DOHH2 (cell line): Measurements from ENCODE around the gene CBR3.

Experiments used
- H3F3A ChIP-seq: fragments of 200-600 bp; sonication (generic), shearing (Covaris generic); 2 replicates; pipeline ENCODE4 v1.6.0; 2016; ENCODE audit warnings: antibody characterized with exemption, mild to moderate bottlenecking; ENCODE audit not compliant: control insufficient read depth, insufficient read depth
- H3K27ac ChIP-seq: fragments of 200-600 bp; sonication (generic); 2 replicates; pipeline ENCODE4 v1.5.1; 2014; ENCODE audit warnings: low read depth, mild to moderate bottlenecking, low read length, moderate library complexity
- H3K27me3 ChIP-seq: fragments of 200-600 bp; sonication (generic); 2 replicates; pipeline ENCODE4 v1.6.1; 2014; ENCODE audit warnings: mild to moderate bottlenecking, low read length, mixed read lengths; ENCODE audit not compliant: control insufficient read depth
- H3K36me3 ChIP-seq: fragments of 200-600 bp; sonication (generic); 2 replicates; pipeline ENCODE4 v1.6.1; 2014; ENCODE audit warnings: mild to moderate bottlenecking, low read length, moderate library complexity, mixed read lengths; ENCODE audit not compliant: control insufficient read depth
- H3K4me1 ChIP-seq: fragments of 200-600 bp; sonication (generic); 2 replicates; pipeline ENCODE4 v1.6.1; 2014; ENCODE audit warnings: mild to moderate bottlenecking, low read length, mixed read lengths; ENCODE audit not compliant: control insufficient read depth
- H3K4me2 ChIP-seq: fragments of 200-600 bp; sonication (generic); 2 replicates; pipeline ENCODE4 v1.6.0; 2014; ENCODE audit warnings: mild to moderate bottlenecking, low read length, moderate library complexity
- H3K4me3 ChIP-seq: fragments of 200-600 bp; sonication (generic); 2 replicates; pipeline ENCODE4 v1.5.1; 2014; ENCODE audit warnings: mild to moderate bottlenecking, low read length, mixed read lengths
- H3K79me2 ChIP-seq: fragments of 200-600 bp; sonication (generic); 2 replicates; pipeline ENCODE4 v1.6.1; 2014; ENCODE audit warnings: mild to moderate bottlenecking, low read length, mixed read lengths; ENCODE audit not compliant: control insufficient read depth
- H3K9me2 ChIP-seq: fragments of 200-600 bp; sonication (generic); replicated peaks from 2 replicates; pipeline ENCODE4 v1.6.1; 2014; ENCODE audit warnings: mild to moderate bottlenecking, low read length, mixed read lengths; ENCODE audit not compliant: control insufficient read depth
- H3K9me3 ChIP-seq: fragments of 200-600 bp; sonication (generic); 2 replicates; pipeline ENCODE4 v1.6.1; 2014; ENCODE audit warnings: antibody characterized with exemption, low read length, mixed read lengths; ENCODE audit not compliant: control insufficient read depth, insufficient read depth
- H4K20me1 ChIP-seq: fragments of 200-600 bp; sonication (generic); 2 replicates; pipeline ENCODE4 v1.6.0; 2014; ENCODE audit warnings: low read depth, mild to moderate bottlenecking, antibody characterized with exemption, low read length, moderate library complexity; ENCODE audit not compliant: control insufficient read depth, insufficient read depth
- CTCF ChIP-seq: fragments of 200-600 bp; sonication (generic); IDR thresholded peaks from one replicate; pipeline ENCODE4 v1.5.1; 2014; ENCODE audit warnings: antibody characterized with exemption, mild to moderate bottlenecking, low read depth, low read length; ENCODE audit not compliant: poor library complexity, severe bottlenecking
- EZH2phosphoT487 ChIP-seq: fragments of 200-600 bp; sonication (generic); IDR thresholded peaks from 2 replicates; pipeline ENCODE4 v1.6.1; 2017; ENCODE audit warnings: borderline replicate concordance, mild to moderate bottlenecking, antibody characterized with exemption, low read length, moderate library complexity, mixed read lengths

Gene CBR3

GRCh38 chr21:36105327-36105842 lies 29.5 kb upstream of the CBR3 start:
- Histone ChIP-seq H3F3A (no peaks in the 10 kb centered on the region), H3K4me3 (no peak overlapping the region), H3K9me2 (no peaks in the 10 kb centered on the region)

DNA sequence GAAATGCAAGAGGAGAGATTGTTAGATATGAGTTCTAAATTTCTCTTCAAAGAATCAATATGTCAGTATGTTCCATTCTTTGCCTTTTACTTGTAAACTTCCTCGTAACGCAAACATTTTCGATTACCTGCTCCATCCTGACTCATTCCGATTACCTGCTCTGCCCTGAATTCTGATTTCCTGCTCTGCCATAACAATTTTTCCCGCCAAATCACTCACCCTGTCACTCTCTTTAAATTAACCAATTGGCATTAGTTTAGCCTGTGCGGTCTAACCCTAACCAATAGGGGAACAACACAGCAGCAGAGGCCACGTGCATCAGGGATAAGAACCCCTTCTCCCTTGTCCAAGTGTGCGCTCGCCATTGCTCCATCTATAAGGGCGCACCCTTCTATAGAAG lies 25.0 kb upstream of the CBR3 start:
- no peak overlapping the region for H3K4me2 ChIP-seq
- no peak overlapping the region for H3K4me3 ChIP-seq

More at GRCh38 chr21:36105327-36105842, 29.5 kb upstream of the CBR3 start:
- no peak overlapping the region for H3K4me2 ChIP-seq
- H3K79me2 ChIP-seq: no peaks in the 10 kb centered on the region
- peaks cover 20% of the 10 kb centered on the region; the same call in 1 of the 2 replicates for H3K27me3 ChIP-seq
- no peaks in the 10 kb centered on the region for H3K9me3 ChIP-seq
- H3K4me1 ChIP-seq: no peaks in the 10 kb centered on the region
- no peaks in the 10 kb centered on the region for H4K20me1 ChIP-seq
- no peak for TF ChIP-seq CTCF
- TF ChIP-seq EZH2phosphoT487: no peak
- H3K27ac ChIP-seq: no peak overlapping the region
- no peaks in the 10 kb centered on the region for H3K36me3 ChIP-seq

GRCh38 chr21:36111238-36111637 lies 23.6 kb upstream of the CBR3 start:
- Histone ChIP-seq H3K9me3 (no peaks in the 10 kb centered on the region), H4K20me1 (no peaks in the 10 kb centered on the region), H3K4me2 (no peak overlapping the region), H3K36me3 (no peaks in the 10 kb centered on the region), H3K4me1 (peaks cover 11% of the 10 kb centered on the region), H3K27me3 (peaks cover 23% of the 10 kb centered on the region), H3K4me3 (no peak overlapping the region), H3F3A (no peaks in the 10 kb centered on the region), H3K79me2 (no peaks in the 10 kb centered on the region), H3K27ac (no peak overlapping the region), H3K9me2 (no peaks in the 10 kb centered on the region)
- no peak for TF ChIP-seq EZH2phosphoT487
- TF ChIP-seq CTCF: no peak

More for the DNA sequence above, 25.0 kb upstream of the CBR3 start:
- Histone ChIP-seq H3K4me1 (peaks cover 11% of the 10 kb centered on the region), H3K9me3 (no peaks in the 10 kb centered on the region), H3F3A (no peaks in the 10 kb centered on the region), H3K79me2 (no peaks in the 10 kb centered on the region), H3K9me2 (no peaks in the 10 kb centered on the region), H3K36me3 (no peaks in the 10 kb centered on the region), H4K20me1 (no peaks in the 10 kb centered on the region), H3K27ac (no peak overlapping the region), H3K27me3 (peaks cover 26% of the 10 kb centered on the region)
- no peak for TF ChIP-seq EZH2phosphoT487
- TF ChIP-seq CTCF: no peak
